Neural cell (in vitro differentiated cells): ENCODE results near the gene ADORA2A. TPM values are rescaled to one million over a fixed set of nuclear protein-coding genes. Genes with fewer than 3 reads are reported as not detected.

ENCODE experiments used
- H2AFZ ChIP-seq: fragments of 200-600, 300-800 bp; sonication (generic), shearing (Covaris generic); 2 replicates; pipeline ENCODE4 v1.6.0; 2014; ENCODE audit warnings: low read depth, mild to moderate bottlenecking, antibody characterized with exemption, low read length, moderate library complexity
- H3F3A ChIP-seq: fragments of 200-600 bp; shearing (Covaris generic); 2 replicates; pipeline ENCODE4 v1.6.1; 2016; ENCODE audit warnings: mild to moderate bottlenecking, moderate library complexity, mixed read lengths, antibody characterized with exemption, low read length; ENCODE audit not compliant: insufficient read depth, poor library complexity, severe bottlenecking
- H3K27ac ChIP-seq: fragments of 200-600, 300-800 bp; sonication (generic), shearing (Covaris generic); 2 replicates; pipeline ENCODE4 v1.5.1; 2014; ENCODE audit warnings: mild to moderate bottlenecking, low read length, moderate library complexity
- H3K27me3 ChIP-seq: fragments of 300-800, 200-600 bp; sonication (generic), shearing (Covaris generic); 2 replicates; pipeline ENCODE4 v1.6.0; 2014; ENCODE audit warnings: mild to moderate bottlenecking, low read depth, low read length, moderate library complexity; ENCODE audit not compliant: insufficient read depth
- H3K36me3 ChIP-seq: fragments of 300-800, 200-600 bp; sonication (generic), shearing (Covaris generic); 2 replicates; pipeline ENCODE4 v1.5.1; 2014; ENCODE audit warnings: mild to moderate bottlenecking, antibody characterized with exemption, low read length, moderate library complexity; ENCODE audit not compliant: insufficient read depth
- H3K4me2 ChIP-seq: fragments of 300-800, 200-600 bp; sonication (generic), shearing (Covaris generic); 2 replicates; pipeline ENCODE4 v1.6.0; 2014; ENCODE audit warnings: mild to moderate bottlenecking, low read length
- H3K4me3 ChIP-seq: fragments of 300-800, 200-600 bp; sonication (generic), shearing (Covaris generic); 2 replicates; pipeline ENCODE4 v1.5.1; 2014; ENCODE audit warnings: mild to moderate bottlenecking, low read length, moderate library complexity
- H3K79me2 ChIP-seq: fragments of 200-600 bp; shearing (Covaris generic); replicated peaks from 2 replicates; pipeline ENCODE4 v1.6.0; 2014; ENCODE audit warnings: mild to moderate bottlenecking, low read length, moderate library complexity; ENCODE audit not compliant: insufficient read depth
- H3K9ac ChIP-seq: fragments of 300-800, 200-600 bp; sonication (generic), shearing (Covaris generic); 2 replicates; pipeline ENCODE4 v1.6.1; 2016; ENCODE audit warnings: mild to moderate bottlenecking, low read length, mixed read lengths
- H3K9me2 ChIP-seq: fragments of 200-600 bp; shearing (Covaris generic); 2 replicates; pipeline ENCODE4 v1.6.1; 2016; ENCODE audit warnings: mild to moderate bottlenecking, low read length, mixed read lengths; ENCODE audit not compliant: insufficient read depth
- H3K9me3 ChIP-seq: fragments of 200-600, 300-800 bp; sonication (generic), shearing (Covaris generic); 2 replicates; pipeline ENCODE4 v1.6.1; 2016; ENCODE audit warnings: mild to moderate bottlenecking, mixed run types, low read length, moderate library complexity, mixed read lengths
- H4K20me1 ChIP-seq: fragments of 200-600 bp; shearing (Covaris generic); 2 replicates; pipeline ENCODE4 v1.6.1; 2016; ENCODE audit warnings: mild to moderate bottlenecking, mixed run types; ENCODE audit not compliant: insufficient read depth
- EP300 ChIP-seq: fragments of 450-650 bp; conservative IDR thresholded peaks from 2 replicates; pipeline ENCODE4 v1.6.1; 2014; ENCODE audit warnings: antibody characterized with exemption, mild to moderate bottlenecking, moderate library complexity; ENCODE audit not compliant: poor library complexity, severe bottlenecking
- EZH2 ChIP-seq: fragments of 200-600, 300-800 bp; shearing (Covaris generic), sonication (generic); IDR thresholded peaks from 2 replicates; pipeline ENCODE4 v1.6.1; 2014; ENCODE audit warnings: antibody characterized with exemption, low read length, borderline replicate concordance, mild to moderate bottlenecking; ENCODE audit not compliant: insufficient read depth, poor library complexity, severe bottlenecking
- MXI1 ChIP-seq: fragments of 450-650 bp; conservative IDR thresholded peaks from 2 replicates; pipeline ENCODE4 v1.6.1; 2014; ENCODE audit warnings: antibody characterized with exemption, mild to moderate bottlenecking; ENCODE audit not compliant: poor library complexity, severe bottlenecking
- POLR2AphosphoS5 ChIP-seq: IDR thresholded peaks from 2 replicates; pipeline ENCODE4 v1.6.1; 2012
- RAD21 ChIP-seq: fragments of 450-650 bp; conservative IDR thresholded peaks from 2 replicates; pipeline ENCODE4 v1.6.1; 2014; ENCODE audit warnings: antibody characterized with exemption, mild to moderate bottlenecking, moderate library complexity
- SMC3 ChIP-seq: fragments of 450-650 bp; conservative IDR thresholded peaks from 2 replicates; pipeline ENCODE4 v1.6.1; 2014; ENCODE audit warnings: antibody characterized with exemption, mild to moderate bottlenecking, moderate library complexity; ENCODE audit not compliant: poor library complexity
- TAF1 ChIP-seq: IDR thresholded peaks from 2 replicates; pipeline ENCODE4 v1.6.1; 2012; ENCODE audit warnings: low read depth
- polyA plus RNA-seq: library from polyadenylated mRNA; depleted of rRNA; stranded (reverse); fragments of >200 nt; gene quantifications from 2 replicates; pipeline ENCODE4 v1.2.3, GENCODE V29; 2014
- TF ChIP-seq, protein P1 (sequence below): IDR thresholded peaks from 2 replicates; pipeline ENCODE4 v1.6.1; 2012; ENCODE audit warnings: borderline replicate concordance
- TF ChIP-seq, protein P2 (sequence below): fragments of 450-650 bp; IDR thresholded peaks from 2 replicates; pipeline ENCODE4 v1.5.1; 2014; ENCODE audit warnings: antibody characterized with exemption, mild to moderate bottlenecking, moderate library complexity; ENCODE audit not compliant: poor library complexity, severe bottlenecking

Gene ADORA2A
- polyA plus RNA-seq, 1 donor from 2014 or later, result 2.9 TPM

DNA sequence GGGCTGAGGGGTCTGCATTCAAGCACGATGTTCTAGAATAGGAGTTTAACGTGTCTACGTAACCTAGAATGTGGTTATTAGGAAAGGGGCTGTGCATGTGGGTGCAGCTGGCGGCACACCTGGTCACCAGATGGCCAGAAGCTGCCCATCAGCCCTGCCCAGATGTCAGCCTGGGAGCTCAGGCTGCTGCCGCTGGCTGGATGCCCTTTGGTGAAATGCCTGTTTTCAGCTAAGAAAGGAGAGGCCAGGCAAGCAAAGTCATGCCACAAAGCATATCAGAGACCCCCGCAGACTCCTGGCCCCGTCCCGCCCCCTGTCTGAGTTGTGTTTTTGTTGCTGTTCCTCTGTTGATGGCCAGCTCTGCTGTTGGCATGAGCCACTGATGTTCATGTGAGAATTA is 11.3 kb upstream of the ADORA2A start:
- Histone ChIP-seq H3K4me2 (no peak overlapping the region), H3K79me2 (no peaks in the 10 kb centered on the region), H3K4me3 (no peak overlapping the region), H3K9ac (no peak overlapping the region), H3K27me3 (no peaks in the 10 kb centered on the region), H3K27ac (no peak overlapping the region), H4K20me1 (no peaks in the 10 kb centered on the region), H3K9me3 (no peaks in the 10 kb centered on the region), H3K9me2 (no peaks in the 10 kb centered on the region), H2AFZ (no peak overlapping the region), H3K36me3 (no peaks in the 10 kb centered on the region), H3F3A (no peaks in the 10 kb centered on the region)
- TF ChIP-seq RAD21 (no peak), SMC3 (no peak), EP300 (no peak), POLR2AphosphoS5 (no peak), MXI1 (no peak), EZH2 (no peak), TAF1 (no peak)
- TF ChIP-seq, protein P1, sequence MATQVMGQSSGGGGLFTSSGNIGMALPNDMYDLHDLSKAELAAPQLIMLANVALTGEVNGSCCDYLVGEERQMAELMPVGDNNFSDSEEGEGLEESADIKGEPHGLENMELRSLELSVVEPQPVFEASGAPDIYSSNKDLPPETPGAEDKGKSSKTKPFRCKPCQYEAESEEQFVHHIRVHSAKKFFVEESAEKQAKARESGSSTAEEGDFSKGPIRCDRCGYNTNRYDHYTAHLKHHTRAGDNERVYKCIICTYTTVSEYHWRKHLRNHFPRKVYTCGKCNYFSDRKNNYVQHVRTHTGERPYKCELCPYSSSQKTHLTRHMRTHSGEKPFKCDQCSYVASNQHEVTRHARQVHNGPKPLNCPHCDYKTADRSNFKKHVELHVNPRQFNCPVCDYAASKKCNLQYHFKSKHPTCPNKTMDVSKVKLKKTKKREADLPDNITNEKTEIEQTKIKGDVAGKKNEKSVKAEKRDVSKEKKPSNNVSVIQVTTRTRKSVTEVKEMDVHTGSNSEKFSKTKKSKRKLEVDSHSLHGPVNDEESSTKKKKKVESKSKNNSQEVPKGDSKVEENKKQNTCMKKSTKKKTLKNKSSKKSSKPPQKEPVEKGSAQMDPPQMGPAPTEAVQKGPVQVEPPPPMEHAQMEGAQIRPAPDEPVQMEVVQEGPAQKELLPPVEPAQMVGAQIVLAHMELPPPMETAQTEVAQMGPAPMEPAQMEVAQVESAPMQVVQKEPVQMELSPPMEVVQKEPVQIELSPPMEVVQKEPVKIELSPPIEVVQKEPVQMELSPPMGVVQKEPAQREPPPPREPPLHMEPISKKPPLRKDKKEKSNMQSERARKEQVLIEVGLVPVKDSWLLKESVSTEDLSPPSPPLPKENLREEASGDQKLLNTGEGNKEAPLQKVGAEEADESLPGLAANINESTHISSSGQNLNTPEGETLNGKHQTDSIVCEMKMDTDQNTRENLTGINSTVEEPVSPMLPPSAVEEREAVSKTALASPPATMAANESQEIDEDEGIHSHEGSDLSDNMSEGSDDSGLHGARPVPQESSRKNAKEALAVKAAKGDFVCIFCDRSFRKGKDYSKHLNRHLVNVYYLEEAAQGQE, result no peak
- TF ChIP-seq, protein P2, sequence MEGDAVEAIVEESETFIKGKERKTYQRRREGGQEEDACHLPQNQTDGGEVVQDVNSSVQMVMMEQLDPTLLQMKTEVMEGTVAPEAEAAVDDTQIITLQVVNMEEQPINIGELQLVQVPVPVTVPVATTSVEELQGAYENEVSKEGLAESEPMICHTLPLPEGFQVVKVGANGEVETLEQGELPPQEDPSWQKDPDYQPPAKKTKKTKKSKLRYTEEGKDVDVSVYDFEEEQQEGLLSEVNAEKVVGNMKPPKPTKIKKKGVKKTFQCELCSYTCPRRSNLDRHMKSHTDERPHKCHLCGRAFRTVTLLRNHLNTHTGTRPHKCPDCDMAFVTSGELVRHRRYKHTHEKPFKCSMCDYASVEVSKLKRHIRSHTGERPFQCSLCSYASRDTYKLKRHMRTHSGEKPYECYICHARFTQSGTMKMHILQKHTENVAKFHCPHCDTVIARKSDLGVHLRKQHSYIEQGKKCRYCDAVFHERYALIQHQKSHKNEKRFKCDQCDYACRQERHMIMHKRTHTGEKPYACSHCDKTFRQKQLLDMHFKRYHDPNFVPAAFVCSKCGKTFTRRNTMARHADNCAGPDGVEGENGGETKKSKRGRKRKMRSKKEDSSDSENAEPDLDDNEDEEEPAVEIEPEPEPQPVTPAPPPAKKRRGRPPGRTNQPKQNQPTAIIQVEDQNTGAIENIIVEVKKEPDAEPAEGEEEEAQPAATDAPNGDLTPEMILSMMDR, result no peak

DNA sequence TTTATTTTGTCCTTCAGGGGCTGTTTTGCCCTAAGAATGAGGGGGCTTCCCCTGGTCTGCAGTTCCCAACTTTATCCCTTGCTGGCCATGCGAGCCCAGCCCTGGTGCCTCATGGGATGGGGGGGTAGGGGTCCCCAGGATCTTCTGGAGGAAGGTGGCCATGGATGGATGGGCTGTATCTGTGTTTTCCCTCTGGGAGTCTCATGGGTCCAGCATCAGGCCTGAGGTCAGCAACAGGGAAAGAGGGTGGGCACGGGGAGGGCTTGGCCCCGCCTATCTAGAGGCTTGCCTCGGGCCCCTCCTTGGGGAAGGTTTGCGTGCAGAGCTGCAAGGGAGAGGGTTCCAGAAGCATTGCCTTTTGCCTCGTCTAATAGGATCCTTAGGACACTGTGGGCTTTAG is 10.8 kb upstream of the ADORA2A start:
- Histone ChIP-seq H3K4me2 (no peak overlapping the region), H3K4me3 (no peak overlapping the region), H4K20me1 (no peaks in the 10 kb centered on the region), H3F3A (no peaks in the 10 kb centered on the region), H3K79me2 (no peaks in the 10 kb centered on the region), H3K36me3 (no peaks in the 10 kb centered on the region), H3K9me2 (no peaks in the 10 kb centered on the region), H3K9ac (no peak overlapping the region), H3K27me3 (no peaks in the 10 kb centered on the region), H3K9me3 (no peaks in the 10 kb centered on the region), H2AFZ (no peak overlapping the region), H3K27ac (no peak overlapping the region)
- TF ChIP-seq MXI1 (no peak), EP300 (no peak)
- TF ChIP-seq, protein P2, result no peak
